ENCODE measurements around the gene SRGAP3.

- no peak for TF ChIP-seq CTCF (IDR thresholded peaks at IDR 0.05)
- TF ChIP-seq POLR2A (IDR thresholded peaks at IDR 0.05), result no peak
These were observed 177.3 kb downstream of the SRGAP3 start for GRCh38 chr3:9071936-9072666.
